Neuronal stem cell (in vitro differentiated cells): ENCODE results near the gene OR51I2.

Experiments
- DNase-seq: peaks from one replicate; pipeline ENCODE4 v3.0.0-alpha.2; 2013; ENCODE audit warnings: low spot score
- H2AFZ ChIP-seq: one replicate; pipeline ENCODE4 v1.6.1; 2013; ENCODE audit warnings: mild to moderate bottlenecking, low read length, inconsistent platforms
- H2AK5ac ChIP-seq: 2 replicates; pipeline ENCODE4 v1.6.1; 2013; ENCODE audit warnings: low read depth, mild to moderate bottlenecking, inconsistent platforms, low read length, moderate library complexity, mixed read lengths
- H2BK120ac ChIP-seq: 2 replicates; pipeline ENCODE4 v1.6.1; 2013; ENCODE audit warnings: low read depth, mild to moderate bottlenecking, inconsistent platforms, low read length, moderate library complexity, mixed read lengths
- H2BK12ac ChIP-seq: one replicate; pipeline ENCODE4 v1.6.1; 2013; ENCODE audit warnings: low read length, inconsistent platforms
- H2BK15ac ChIP-seq: 2 replicates; pipeline ENCODE4 v1.6.1; 2013; ENCODE audit warnings: mild to moderate bottlenecking, low read length, inconsistent platforms, mixed read lengths
- H2BK5ac ChIP-seq: one replicate; pipeline ENCODE4 v1.6.1; 2013; ENCODE audit warnings: inconsistent platforms, mild to moderate bottlenecking, low read length, moderate library complexity
- H3K14ac ChIP-seq: one replicate; pipeline ENCODE4 v1.6.1; 2013; ENCODE audit warnings: low read length, inconsistent platforms
- H3K18ac ChIP-seq: 2 replicates; pipeline ENCODE4 v1.6.1; 2013; ENCODE audit warnings: low read length, inconsistent platforms
- H3K23ac ChIP-seq: 2 replicates; pipeline ENCODE4 v1.6.1; 2013; ENCODE audit warnings: low read depth, mild to moderate bottlenecking, mixed read lengths, low read length, inconsistent platforms; ENCODE audit not compliant: poor library complexity
- H3K27ac ChIP-seq: replicated peaks from 3 replicates; pipeline ENCODE4 v1.5.1; 2013; ENCODE audit warnings: low read length, inconsistent platforms
- H3K27me3 ChIP-seq, 3 experiments: 2 replicates each; pipeline ENCODE4 v1.6.1; 2013; ENCODE audit warnings: low read length in 3 of 3, mild to moderate bottlenecking in 2 of 3, inconsistent platforms in 1 of 3, low read depth in 1 of 3, mixed read lengths in 1 of 3, moderate library complexity in 1 of 3; ENCODE audit not compliant: control insufficient read depth in 3 of 3, insufficient read depth in 3 of 3
- H3K36me3 ChIP-seq, 2 donors: replicated peaks in 1 of 2; 2 replicates each; pipeline ENCODE4 v1.6.1; 2013; ENCODE audit warnings: low read length in 2 of 2; ENCODE audit not compliant: control insufficient read depth in 2 of 2, insufficient read depth in 2 of 2
- H3K4ac ChIP-seq: 2 replicates; pipeline ENCODE4 v1.6.1; 2013; ENCODE audit warnings: inconsistent platforms, mild to moderate bottlenecking, low read length, moderate library complexity
- H3K4me1 ChIP-seq, 2 donors: 1 replicate in 1 of 2; 2 replicates in 1 of 2; pipeline ENCODE4 v1.6.1; 2013; ENCODE audit warnings: low read length in 2 of 2, low read depth in 1 of 2; ENCODE audit not compliant: control insufficient read depth in 2 of 2, insufficient read depth in 1 of 2
- H3K4me2 ChIP-seq: one replicate; pipeline ENCODE4 v1.6.1; 2013; ENCODE audit warnings: mild to moderate bottlenecking, low read length, inconsistent platforms; ENCODE audit not compliant: insufficient read depth, poor library complexity, severe bottlenecking
- H3K4me3 ChIP-seq, 2 donors: 2 replicates each; pipeline ENCODE4 v1.5.1; 2013; ENCODE audit warnings: low read length in 2 of 2, mild to moderate bottlenecking in 2 of 2, inconsistent platforms in 1 of 2, moderate library complexity in 1 of 2
- H3K79me1 ChIP-seq: one replicate; pipeline ENCODE4 v1.6.1; 2013; ENCODE audit warnings: low read depth, mild to moderate bottlenecking, inconsistent platforms, low read length, moderate library complexity
- H3K9ac ChIP-seq: one replicate; pipeline ENCODE4 v1.6.1; 2013; ENCODE audit warnings: mild to moderate bottlenecking, low read depth, low read length, inconsistent platforms; ENCODE audit not compliant: poor library complexity
- H3K9me3 ChIP-seq, 2 donors: replicated peaks in 1 of 2; 2 replicates each; pipeline versions ENCODE3 to v1.6.1; 2013; ENCODE audit warnings: low read length in 2 of 2, mild to moderate bottlenecking in 2 of 2, inconsistent platforms in 1 of 2, low read depth in 1 of 2, mixed read lengths in 1 of 2, moderate library complexity in 1 of 2; ENCODE audit not compliant: control insufficient read depth in 2 of 2, insufficient read depth in 1 of 2
- H4K8ac ChIP-seq: one replicate; pipeline ENCODE4 v1.6.1; 2013; ENCODE audit warnings: low read depth, mild to moderate bottlenecking, inconsistent platforms, low read length, moderate library complexity
- H4K91ac ChIP-seq: one replicate; pipeline ENCODE4 v1.6.1; 2013; ENCODE audit warnings: low read length, low read depth, mild to moderate bottlenecking, inconsistent platforms; ENCODE audit not compliant: poor library complexity
- WGBS, 2 donors: extraction: QIAGEN DNeasy Blood & Tissue Kit; methylation state at CpG; one replicate each; pipeline ENCODE4 v1.1.7; 2013; ENCODE audit warnings: missing lambda C conversion rate in 2 of 2, mixed read lengths in 1 of 2; ENCODE audit not compliant: insufficient read length in 2 of 2, insufficient replicate concordance in 1 of 2; ENCODE audit errors: extremely low coverage in 2 of 2; 5-methylcytosine and 5-hydroxymethylcytosine counted together

The OR51I2 gene

GRCh38 chr11:5486003-5486402, 36.9 kb downstream of the OR51I2 start:
- Histone ChIP-seq H3K23ac (no peak overlapping the region), H2BK15ac (no peak overlapping the region), H3K9me3 (peaks cover 0 to 3% of the 10 kb centered on the region in 2 donors), H2BK5ac (no peak overlapping the region), H3K14ac (no peak overlapping the region), H2AK5ac (no peak overlapping the region), H3K36me3 (no peaks in the 10 kb centered on the region), H3K4me2 (no peak overlapping the region), H3K4ac (no peak overlapping the region), H3K4me1 (peaks cover 0 to 3% of the 10 kb centered on the region in 2 donors), H3K27ac (no peak overlapping the region), H3K4me3 (no peak overlapping the region), H2BK12ac (no peak overlapping the region), H4K91ac (no peak overlapping the region), H2BK120ac (no peak overlapping the region), H3K79me1 (no peaks in the 10 kb centered on the region), H3K9ac (no peak overlapping the region), H3K27me3 (no peaks in the 10 kb centered on the region), H2AFZ (no peak overlapping the region), H4K8ac (no peak overlapping the region), H3K18ac (no peak overlapping the region)
- WGBS, 2 donors = no CpG with 5 or more reads among the region's 3 CpGs
- DNase-seq = no peak

GRCh38 chr11:5486421-5486820, 37.3 kb downstream of the OR51I2 start:
- no peaks in the 10 kb centered on the region for H3K79me1 ChIP-seq
- H2BK15ac ChIP-seq = no peak overlapping the region
- H3K36me3 ChIP-seq = no peaks in the 10 kb centered on the region
- no peak overlapping the region for H3K23ac ChIP-seq
- no peak overlapping the region for H3K4me2 ChIP-seq
- H3K27me3 ChIP-seq = no peaks in the 10 kb centered on the region
- WGBS, 2 donors = no CpG with 5 or more reads among the region's 3 CpGs
- H3K18ac ChIP-seq = no peak overlapping the region
- H3K9ac ChIP-seq = no peak overlapping the region
- DNase-seq = no peak
- H2AK5ac ChIP-seq = no peak overlapping the region
- no peak overlapping the region for H2BK5ac ChIP-seq
- H3K4me3 ChIP-seq = no peak overlapping the region
- no peak overlapping the region for H3K4ac ChIP-seq
- peaks cover 0 to 3% of the 10 kb centered on the region in 2 donors for H3K4me1 ChIP-seq
- H4K91ac ChIP-seq = no peak overlapping the region
- H2AFZ ChIP-seq = no peak overlapping the region
- H2BK12ac ChIP-seq = no peak overlapping the region
- H4K8ac ChIP-seq = no peak overlapping the region
- no peak overlapping the region for H3K27ac ChIP-seq
- no peak overlapping the region for H3K14ac ChIP-seq
- H2BK120ac ChIP-seq = no peak overlapping the region
- peaks cover 0 to 3% of the 10 kb centered on the region in 2 donors for H3K9me3 ChIP-seq

- no peak within 1 kb of the TSS for H3K9ac ChIP-seq
- no peaks in the 10 kb centered on the region for H3K27me3 ChIP-seq
- no peak within 1 kb of the TSS for H3K23ac ChIP-seq
- H3K9me3 ChIP-seq = peaks cover 0 to 3% of the 10 kb centered on the region in 2 donors
- H3K4ac ChIP-seq = no peak within 1 kb of the TSS
- H2BK120ac ChIP-seq = no peak within 1 kb of the TSS
- no peaks in the 10 kb centered on the region for H3K79me1 ChIP-seq
- H3K14ac ChIP-seq = peak within 1 kb of the TSS; percentile 15
- H2AFZ ChIP-seq = no peak within 1 kb of the TSS
- H4K8ac ChIP-seq = no peak within 1 kb of the TSS
- H3K4me2 ChIP-seq = no peak within 1 kb of the TSS
- no peak within 1 kb of the TSS for H2AK5ac ChIP-seq
- peaks cover 0 to 3% of the 10 kb centered on the region in 2 donors for H3K4me1 ChIP-seq
- H3K27ac ChIP-seq = no peak within 1 kb of the TSS
- H2BK15ac ChIP-seq = no peak within 1 kb of the TSS
- no peak for DNase-seq
- H3K18ac ChIP-seq = no peak within 1 kb of the TSS
- no peak within 1 kb of the TSS for H4K91ac ChIP-seq
- H2BK12ac ChIP-seq = no peak within 1 kb of the TSS
- H3K36me3 ChIP-seq = no peaks in the 10 kb centered on the region
- H2BK5ac ChIP-seq = no peak within 1 kb of the TSS
- H3K4me3 ChIP-seq = peak within 1 kb of the TSS in 1 of 2 donors; percentile 16
Measured at GRCh38 chr11:5488385-5488784, 39.3 kb downstream of the OR51I2 start, which contains the start of gene OR52D1. TSS of gene OR52D1 (plus strand) at chr11:5488685. CDS start at chr11:5488707, 22 bp downstream.

GRCh38 chr11:5488798-5489399, 39.8 kb downstream of the OR51I2 start:
- Histone ChIP-seq H3K27ac (no peak overlapping the region), H2AK5ac (no peak overlapping the region), H2BK5ac (no peak overlapping the region), H3K79me1 (no peaks in the 10 kb centered on the region), H3K36me3 (no peaks in the 10 kb centered on the region), H3K4me1 (peaks cover 0 to 3% of the 10 kb centered on the region in 2 donors), H3K27me3 (no peaks in the 10 kb centered on the region), H3K18ac (no peak overlapping the region), H3K14ac (peak overlapping the region; percentile 15), H4K8ac (no peak overlapping the region), H3K23ac (no peak overlapping the region), H2BK15ac (no peak overlapping the region), H3K9me3 (peaks cover 0 to under 1% of the 10 kb centered on the region in 2 donors), H2BK120ac (no peak overlapping the region), H3K4me3 (peak overlapping the region in 1 of 2 donors; percentile 16), H3K9ac (no peak overlapping the region), H3K4ac (no peak overlapping the region), H3K4me2 (no peak overlapping the region), H4K91ac (no peak overlapping the region), H2AFZ (no peak overlapping the region), H2BK12ac (no peak overlapping the region)
- WGBS, 2 donors = no CpG with 5 or more reads among the region's 4 CpGs
- DNase-seq = no peak
